Heart right ventricle (tissue), 16 donors: Measurements from ENCODE around the gene DUSP22. TPM values are rescaled to one million over a fixed set of nuclear protein-coding genes. Genes with fewer than 3 reads are reported as not detected.

Experiments
- ATAC-seq, 8 donors: fragments of 200-7000 bp; cut with Tn5 transposase; one replicate each; pipeline ENCODE4 v1.9.1; 2020; ENCODE audit warnings: mild to moderate bottlenecking in 8 of 8, moderate library complexity in 8 of 8, moderate number of reproducible peaks in 1 of 8
- DNase-seq, 2 donors: peaks; one replicate each; pipeline ENCODE4 v3.0.0-alpha.2; 2020
- H3K27ac ChIP-seq, 10 donors: fragments of 200-600 bp; sonication (generic) in 2 of 10; one replicate each; pipeline versions ENCODE4 v1.5.0 to v1.8.0; 2020 to 2022; ENCODE audit warnings: mild to moderate bottlenecking in 3 of 10
- H3K27me3 ChIP-seq, 7 donors: fragments of 200-600 bp; one replicate each; pipeline ENCODE4 v1.8.0; 2021 to 2022; ENCODE audit warnings: mild to moderate bottlenecking in 2 of 7
- H3K36me3 ChIP-seq, 9 donors: fragments of 200-600 bp; sonication (generic) in 1 of 9; one replicate each; pipeline versions ENCODE4 v1.5.0 to v1.8.0; 2020 to 2022; ENCODE audit warnings: mild to moderate bottlenecking in 2 of 9
- H3K4me1 ChIP-seq, 9 donors: fragments of 200-600 bp; sonication (generic) in 1 of 9; one replicate each; pipeline versions ENCODE4 v1.5.0 to v1.8.0; 2020 to 2022; ENCODE audit warnings: mild to moderate bottlenecking in 4 of 9
- H3K4me3 ChIP-seq, 10 donors: fragments of 200-600 bp; sonication (generic) in 2 of 10; one replicate each; pipeline versions ENCODE4 v1.5.0 to v1.8.0; 2020 to 2022; ENCODE audit warnings: mild to moderate bottlenecking in 7 of 10, moderate library complexity in 2 of 10
- H3K9me3 ChIP-seq, 11 donors: fragments of 200-600 bp in 10 of 11; sonication (generic) in 2 of 11; one replicate each; pipeline versions ENCODE4 v1.5.0 to v1.8.0; 2013 to 2022; ENCODE audit warnings: mild to moderate bottlenecking in 2 of 11, control low read depth in 1 of 11, moderate library complexity in 1 of 11
- CTCF ChIP-seq, 9 donors: fragments of 200-600 bp; sonication (generic) in 2 of 9; IDR thresholded peaks; one replicate each; pipeline versions ENCODE4 v1.5.0 to v1.8.0; 2021 to 2022; ENCODE audit warnings: antibody characterized with exemption in 9 of 9, mild to moderate bottlenecking in 5 of 9, moderate library complexity in 1 of 9
- WGBS, 2 donors: extraction: QIAGEN DNeasy Blood & Tissue Kit; methylation state at CpG; one replicate each; pipeline ENCODE4 v1.1.7; 2013; ENCODE audit warnings: inconsistent platforms in 1 of 2; 5-methylcytosine and 5-hydroxymethylcytosine counted together
- intact Hi-C, 10 donors: fragments of 100-400 bp; cut with DNase I; formaldehyde crosslinking; loops; one replicate each; pipeline versions ENCODE4 v1.11.1 to v1.14.2; 2022
- polyA plus RNA-seq, 2 donors: library from polyadenylated mRNA; stranded (reverse); fragments of 200-250 nt; gene quantifications; one replicate each; pipeline ENCODE4 v1.2.3, GENCODE V29; 2013
- total RNA-seq, 10 donors: library from RNA; stranded (reverse); fragmentation: NEBNext Ultra II Directional in 3 of 10; extraction: Animal tissue kit (Norgen Biotek cat#: 25700) in 3 of 10; gene quantifications; one replicate each; pipeline versions ENCODE4 v1.2.1 to v1.2.4, GENCODE V29; 2021 to 2023
- donor health status: Arrhythmogenic right ventricular cardiomyopathy.
- donor health status: ischemic (EF 13 %, LVEDD 7.1; RV severe dilation, severe dysfunction).
- donor health status: healthy with polysubstance abuse.
- donor health status: DM: no; HTN: yes; CAD: no.
- donor health status: DM: no; HTN: no; CAD: no.
- donor health status: ischemic (EF 25% LVEDD 6.9; RV normal size, moderate dysfunction).
- donor health status: ischemic (EF 25% LVEDD 5.7; RV mildly dilated, moderate dysfunction).
- donor health status: healthy.
- donor health status: DM: yes; HTN: yes; CAD: no.
- donor health status: Ischemic cardiomyopathy.
- donor health status: ischemic (EF 35%, LVEDD 5.7; RV mildly dilated, moderate dysfunction).
- donor health status: nonischemic (EF 11% LVEDD 7.7; RV severe dilation, severe dysfunction).
- donor health status: DM: yes; HTN: yes; CAD: no.
- donor health status: PGD.
- donor health status: ischemic (EF 29% LVEDD 5.4; RV normal size, mild dysfunction).
- donor health status: nonischemic (EF 23%, LVEDD 6.1; RV moderate dilation, normal function).

DUSP22 gene
- total and polyA plus RNA-seq, 12 donors, result 32.0 to 70.4 (median 51.9) TPM

- intact Hi-C loops, result no loop called here
- WGBS, 2 donors, result 79% methylated on average over 9 of the region's 9 CpGs
- ATAC-seq (no peak), DNase-seq (no peak)
- H3K4me3 ChIP-seq, result no peak overlapping the region
- H3K27me3 ChIP-seq, result no peaks in the 10 kb centered on the region
- H3K9me3 ChIP-seq, result no peaks in the 10 kb centered on the region
- H3K27ac ChIP-seq, result no peak overlapping the region
- H3K4me1 ChIP-seq, result peaks cover 0 to 9% (median 0%) of the 10 kb centered on the region in 9 donors
- H3K36me3 ChIP-seq, result peaks cover 0 to 26% (median under 1%) of the 10 kb centered on the region in 9 donors
- no peak for TF ChIP-seq CTCF (IDR thresholded peaks at IDR 0.05)
Observed at GRCh38 chr6:355373-356208, 63.3 kb downstream of the DUSP22 start.

GRCh38 chr6:356828-357251 lies 64.6 kb downstream of the DUSP22 start:
- H3K4me3 ChIP-seq, result no peak overlapping the region
- intact Hi-C loops, result no loop called here
- WGBS, 2 donors, result 74% methylated on average over 11 of the region's 11 CpGs
- H3K27me3 ChIP-seq, result no peaks in the 10 kb centered on the region
- peaks cover 0 to 14% (median 0%) of the 10 kb centered on the region in 9 donors for H3K36me3 ChIP-seq
- peak in 6 of 8 donors; percentile 19 to 55 (median 36) for ATAC-seq
- H3K27ac ChIP-seq, result no peak overlapping the region
- TF ChIP-seq CTCF (IDR thresholded peaks at IDR 0.05), result no peak
- H3K4me1 ChIP-seq, result peaks cover 0 to 9% (median 0%) of the 10 kb centered on the region in 9 donors
- no peaks in the 10 kb centered on the region for H3K9me3 ChIP-seq
- DNase-seq, result no peak

- Histone ChIP-seq H3K27me3 (no peaks in the 10 kb centered on the region), H3K27ac (no peak overlapping the region), H3K4me3 (no peak overlapping the region), H3K4me1 (peaks cover 0 to 9% (median 0%) of the 10 kb centered on the region in 9 donors), H3K9me3 (no peaks in the 10 kb centered on the region), H3K36me3 (peaks cover 0 to 9% (median 0%) of the 10 kb centered on the region in 9 donors)
- no peak for TF ChIP-seq CTCF (IDR thresholded peaks at IDR 0.05)
- WGBS, 2 donors, result 84 to 87% methylated on average over 12 of the region's 12 CpGs
- intact Hi-C loops, result no loop called here
- peak in 3 of 8 donors; percentile 3 to 9 (median 5) for ATAC-seq
- DNase-seq, result no peak
Observed at GRCh38 chr6:357261-357790, 65.0 kb downstream of the DUSP22 start.

GRCh38 chr6:357791-358341 lies 65.6 kb downstream of the DUSP22 start:
- no peak overlapping the region for H3K27ac ChIP-seq
- no peak overlapping the region for H3K4me3 ChIP-seq
- DNase-seq (no peak), ATAC-seq (no peak)
- H3K27me3 ChIP-seq, result no peaks in the 10 kb centered on the region
- H3K36me3 ChIP-seq, result peaks cover 0 to 3% (median 0%) of the 10 kb centered on the region in 9 donors
- TF ChIP-seq CTCF (IDR thresholded peaks at IDR 0.05), result no peak
- H3K4me1 ChIP-seq, result peaks cover 0 to 9% (median 0%) of the 10 kb centered on the region in 9 donors
- H3K9me3 ChIP-seq, result no peaks in the 10 kb centered on the region
- intact Hi-C loops, result no loop called here
- whole genome bisulfite sequencing, 2 donors, result 83 to 86% methylated on average over 13 of the region's 13 CpGs
